HL-60 (cell line): Measurements from ENCODE around the gene JCHAIN.

ENCODE experiments used
- CTCF ChIP-seq: IDR thresholded peaks from one replicate; pipeline ENCODE4 v1.5.1; 2011; ENCODE audit warnings: low read length, control low read depth, inconsistent platforms; ENCODE audit not compliant: insufficient read depth
- POLR2AphosphoS5 ChIP-seq: IDR thresholded peaks from 2 replicates; pipeline ENCODE4 v1.6.1; 2012; ENCODE audit warnings: low read depth
- REST ChIP-seq: IDR thresholded peaks from 2 replicates; pipeline ENCODE4 v1.6.1; 2012; ENCODE audit warnings: low read depth; ENCODE audit not compliant: insufficient replicate concordance

- no peak for TF ChIP-seq CTCF
- TF ChIP-seq REST, result no peak
- TF ChIP-seq POLR2AphosphoS5, result no peak
Observed at GRCh38 chr4:70632028-70632427, 34.3 kb downstream of the JCHAIN start.
